GM18498 (cell line): ENCODE data around the gene C12orf43.
"Not testable (repeated sequence)": the region's sequence is repeated elsewhere in the genome, so short reads cannot be mapped to it uniquely, and the experiment has no call there.

Experiments
- ATAC-seq: cut with Tn5 transposase; IDR thresholded peaks from one replicate; pipeline ENCODE4 v1.9.1; 2021; ENCODE audit warnings: mild to moderate bottlenecking, moderate library complexity; ENCODE audit not compliant: unreplicated experiment

C12orf43 gene, protein sequence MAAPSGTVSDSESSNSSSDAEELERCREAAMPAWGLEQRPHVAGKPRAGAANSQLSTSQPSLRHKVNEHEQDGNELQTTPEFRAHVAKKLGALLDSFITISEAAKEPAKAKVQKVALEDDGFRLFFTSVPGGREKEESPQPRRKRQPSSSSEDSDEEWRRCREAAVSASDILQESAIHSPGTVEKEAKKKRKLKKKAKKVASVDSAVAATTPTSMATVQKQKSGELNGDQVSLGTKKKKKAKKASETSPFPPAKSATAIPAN

GRCh38 chr12:121015825-121016766, at the start of gene C12orf43:
Gene C12orf43 (minus strand): TSS chr12:121016487. CDS start chr12:121016474, 13 bp downstream.
- ATAC-seq = peak; percentile 95

DNA sequence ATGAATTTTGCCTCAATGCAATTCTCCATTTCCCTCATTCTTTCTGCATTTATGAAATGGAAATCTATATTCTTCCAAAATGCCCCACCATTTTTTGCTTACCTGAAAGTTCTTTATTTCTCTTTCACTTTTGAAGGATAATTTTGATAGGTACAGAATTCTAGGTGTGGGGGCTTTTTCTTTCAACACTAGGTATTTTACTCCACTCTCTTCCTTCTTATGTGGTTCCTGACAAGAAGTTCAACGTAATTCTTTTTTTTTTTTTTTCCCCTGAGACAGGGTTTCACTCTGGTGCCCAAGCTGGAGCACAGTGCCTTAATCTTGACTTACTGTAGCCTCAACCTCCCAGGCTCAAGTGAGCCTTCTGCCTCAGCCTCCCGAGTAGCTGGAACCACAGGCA, 49.1 kb upstream of the C12orf43 start:
- no peak for ATAC-seq

- not testable (repeated sequence) for ATAC-seq
These were observed 48.3 kb upstream of the C12orf43 start for GRCh38 chr12:121064586-121064985.

GRCh38 chr12:121064116-121064515, 47.8 kb upstream of the C12orf43 start:
- no peak for ATAC-seq

GRCh38 chr12:121062391-121063045, 46.2 kb upstream of the C12orf43 start:
- ATAC-seq = no peak

- ATAC-seq = no peak
These were observed 45.5 kb upstream of the C12orf43 start for GRCh38 chr12:121061831-121062230.

GRCh38 chr12:121060149-121061001, 44.1 kb upstream of the C12orf43 start:
- peak; percentile 84 for ATAC-seq

DNA sequence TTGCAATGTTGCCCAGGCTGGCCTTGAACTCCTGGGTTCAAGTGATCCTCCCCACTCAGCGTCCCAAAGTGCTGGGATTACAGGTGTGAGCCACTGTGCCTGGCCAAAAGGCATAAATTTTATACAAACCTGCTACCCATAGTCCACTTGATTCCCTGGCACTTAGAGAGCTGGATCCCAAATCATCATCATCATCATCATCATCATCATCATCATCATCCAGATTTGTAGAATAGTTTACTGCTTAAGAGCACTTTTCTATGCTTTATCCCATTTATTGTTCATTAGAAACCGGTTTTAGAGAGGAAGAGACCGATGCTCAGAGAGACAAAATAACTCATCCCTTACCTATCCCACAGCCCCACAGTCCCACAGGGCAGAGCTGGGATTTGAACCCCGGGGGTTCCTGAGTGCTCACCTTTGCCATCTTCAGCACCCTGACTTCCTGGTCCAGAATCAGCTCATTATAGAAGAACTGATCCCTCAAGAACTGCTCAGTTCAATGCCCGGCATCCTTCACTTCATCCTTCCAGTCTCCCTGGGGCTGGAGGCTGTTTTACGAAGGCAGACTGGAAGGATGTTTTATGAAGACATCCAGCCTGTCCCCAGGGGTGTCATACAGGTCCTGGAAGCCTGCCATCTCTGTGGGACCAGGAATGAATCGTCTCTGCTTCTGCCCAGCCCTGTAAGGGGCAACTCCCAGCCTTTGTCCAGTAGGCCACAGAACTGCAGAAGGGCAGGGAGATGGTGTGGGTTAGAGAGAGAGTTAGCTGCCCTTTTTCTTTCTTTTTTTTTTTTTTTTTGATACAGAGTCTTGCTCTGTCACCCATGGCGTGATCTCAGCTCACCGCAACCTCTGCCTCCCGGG, 43.0 kb upstream of the C12orf43 start:
- ATAC-seq = peak; percentile 21

GRCh38 chr12:121057794-121058193, 41.5 kb upstream of the C12orf43 start:
- no peak for ATAC-seq

DNA sequence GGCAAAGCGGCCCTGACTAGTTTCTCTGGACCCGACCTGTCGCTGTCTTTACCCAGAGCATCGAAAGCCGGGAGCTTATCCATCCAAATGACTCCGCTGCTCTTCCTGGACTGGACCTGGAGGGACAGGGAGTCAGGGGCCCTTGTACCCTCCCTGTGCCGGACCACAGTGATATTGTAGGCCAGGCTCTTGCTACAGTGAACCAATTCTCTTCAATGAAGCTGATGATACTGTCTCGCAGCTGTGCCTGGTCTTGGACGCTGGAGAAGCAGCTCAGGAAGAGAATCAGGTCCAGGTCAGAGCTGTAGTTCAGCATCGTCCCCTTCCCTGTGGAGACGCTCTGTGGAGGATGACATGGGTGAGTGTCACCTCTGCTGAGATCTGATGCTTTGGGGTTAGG, 37.4 kb upstream of the C12orf43 start:
- no peak for ATAC-seq

DNA sequence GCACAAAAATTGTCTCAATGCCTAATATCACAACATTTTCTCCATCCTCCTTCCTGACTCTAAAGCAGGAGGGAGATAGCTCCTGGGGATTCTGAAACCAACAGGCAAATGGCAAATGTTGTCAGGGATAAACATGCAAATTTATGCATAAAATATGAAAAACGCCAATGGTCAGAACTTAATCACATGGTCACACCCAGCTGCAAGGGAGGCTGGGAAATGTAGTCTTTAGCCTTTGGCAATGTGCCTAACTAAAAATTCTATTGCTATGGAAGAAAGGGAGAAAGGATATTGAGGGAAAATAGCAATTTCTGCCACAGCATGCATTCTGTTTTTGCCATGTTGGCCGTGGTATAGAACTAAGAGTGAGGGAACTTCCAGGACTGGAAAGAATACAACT, 34.4 kb upstream of the C12orf43 start:
- ATAC-seq = no peak

- ATAC-seq = no peak
These were observed 32.2 kb upstream of the C12orf43 start for GRCh38 chr12:121048442-121048841.

DNA sequence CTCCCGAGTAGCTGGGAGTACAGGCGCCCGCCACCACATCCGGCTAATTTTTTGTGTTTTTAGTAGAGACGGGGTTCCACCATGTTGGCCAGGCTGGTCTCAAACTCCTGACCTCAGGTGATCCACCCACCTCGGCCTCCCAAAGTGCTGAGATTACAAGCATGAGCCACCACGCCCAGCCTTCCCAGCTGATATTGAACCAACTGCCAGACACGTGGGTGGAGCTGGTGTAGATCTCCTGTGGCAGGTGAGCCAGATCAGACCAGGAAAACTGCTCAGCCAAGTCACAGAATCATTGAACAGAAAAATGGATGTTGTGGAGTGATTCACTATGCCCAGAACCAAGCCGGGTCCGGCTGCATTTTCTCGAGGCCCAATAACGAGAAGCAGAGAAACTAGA, 31.1 kb upstream of the C12orf43 start:
- not testable (repeated sequence) for ATAC-seq

DNA sequence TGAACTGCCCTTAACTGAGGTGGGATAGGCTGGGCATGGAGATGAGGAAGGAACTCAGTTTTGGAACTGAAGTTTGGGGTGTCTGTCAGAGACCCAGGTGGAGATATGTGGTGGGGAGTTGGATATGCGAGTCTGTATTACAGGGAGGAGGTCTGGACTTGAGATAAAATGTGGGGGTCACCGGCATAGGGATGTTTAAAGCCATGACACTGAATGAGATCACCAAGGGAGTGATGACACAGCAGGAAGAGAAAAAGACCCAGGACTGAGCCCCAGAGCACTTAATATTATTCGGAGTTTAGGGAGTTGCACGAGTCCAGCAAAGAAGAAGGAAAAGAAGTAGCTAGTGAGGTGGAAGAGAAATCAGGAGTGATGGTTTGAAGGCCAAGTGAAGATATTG, 26.8 kb upstream of the C12orf43 start:
- ATAC-seq = no peak

DNA sequence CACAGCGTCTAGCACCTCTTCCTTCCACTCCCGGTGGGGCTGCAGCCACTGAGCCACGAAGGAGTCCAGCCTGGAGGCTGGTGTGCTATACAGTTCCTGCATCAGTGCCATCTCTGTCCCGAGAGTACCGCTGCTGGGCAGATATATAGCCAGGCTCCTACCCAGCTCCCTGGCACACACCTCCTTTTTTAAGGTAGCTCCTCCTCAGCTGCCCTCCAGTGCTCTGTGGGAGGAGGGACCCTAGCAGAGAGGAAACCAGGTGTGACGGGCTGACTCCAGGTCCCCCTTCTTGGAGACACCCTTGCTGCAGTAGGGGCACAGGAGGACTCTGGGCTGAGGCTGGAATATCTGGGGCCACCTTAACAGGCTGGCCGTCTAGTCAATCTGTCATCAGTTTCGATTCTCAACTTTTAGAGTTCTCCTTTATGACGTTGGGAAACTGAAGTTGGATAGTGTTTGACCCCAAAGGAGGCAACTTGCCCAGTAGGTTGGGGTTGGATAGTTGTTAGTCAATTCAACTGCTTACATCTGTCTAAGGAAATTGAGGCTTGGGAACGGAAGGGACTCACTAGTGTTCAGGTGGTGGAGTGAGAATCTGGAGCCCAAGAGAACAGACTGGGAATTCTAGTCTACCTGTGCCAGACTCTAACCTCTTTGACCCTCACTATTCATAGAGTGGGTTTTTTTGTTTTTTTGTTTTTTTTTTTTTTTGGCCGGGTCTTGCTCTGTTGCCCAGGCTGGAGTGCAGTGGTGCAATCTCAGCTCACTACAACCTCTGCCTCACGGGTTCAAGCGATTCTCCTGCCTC, 22.8 kb upstream of the C12orf43 start, which contains the start of gene OASL:
OASL (minus strand) TSS at position 386 of the 808 bp plus-strand sequence; CDS start at position 111, 275 bp downstream.
- peak; percentile 87 for ATAC-seq

- ATAC-seq = no peak
These were observed 20.6 kb upstream of the C12orf43 start for GRCh38 chr12:121036810-121037326.

DNA sequence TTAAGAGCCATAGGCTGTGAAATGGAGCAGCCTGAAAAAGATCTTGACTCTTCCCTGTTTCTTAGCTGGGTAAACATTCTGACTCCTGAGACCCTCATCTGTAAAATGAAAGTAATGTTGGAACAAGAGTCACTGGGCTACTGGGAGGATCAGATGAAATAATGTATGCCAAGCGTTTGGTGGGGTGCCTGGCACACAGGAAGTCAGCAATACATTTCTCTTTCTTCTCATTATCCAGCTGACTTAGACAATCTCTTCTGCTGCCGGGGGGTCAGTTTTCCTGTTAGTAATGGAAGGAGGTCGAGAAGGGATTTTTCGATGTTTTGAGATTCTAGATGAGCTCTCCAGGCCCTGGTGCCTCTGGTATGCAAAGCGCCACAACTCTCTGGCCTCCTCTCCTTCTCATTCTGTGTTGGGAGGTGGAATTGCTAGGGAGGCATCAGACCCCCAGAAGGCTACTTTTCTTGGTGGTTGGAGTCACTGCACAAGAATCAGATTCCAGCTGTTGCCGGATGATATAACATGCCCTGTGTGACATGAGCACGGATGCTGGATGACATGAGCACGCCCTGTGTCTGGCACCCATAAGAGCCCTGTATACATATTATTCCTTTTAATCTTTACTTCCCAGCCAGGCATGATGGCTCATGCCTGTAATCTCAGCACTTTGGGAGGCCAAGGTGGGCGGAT, 18.5 kb upstream of the C12orf43 start:
- ATAC-seq = no peak
